ENCODE data around the gene PRDX4. TPM values are rescaled to one million over a fixed set of nuclear protein-coding genes. Genes with fewer than 3 reads are reported as not detected.

PRDX4 gene
- 273 and 302 TPM in 2 replicates for total RNA-seq

GRCh38 chrX:23667239-23668177 is at the start of gene PRDX4:
Gene PRDX4 (plus strand): TSS chrX:23667493. CDS start chrX:23667571, 78 bp downstream.

Other genes with a start within 250 kb of the PRDX4 start
- 37.9 and 48.3 TPM in 2 replicates for gene ACOT9, start 75.8 kb downstream of the PRDX4 start, total RNA-seq
- gene SAT1, start 115.7 kb downstream of the PRDX4 start, total RNA-seq = 48.2 and 66.7 TPM in 2 replicates
- gene APOO, start 240.4 kb downstream of the PRDX4 start, total RNA-seq = 20.5 and 23.0 TPM in 2 replicates
- gene CXorf58, start 240.5 kb downstream of the PRDX4 start, total RNA-seq = not detected in 2 replicates